ENCODE measurements around the gene PAMR1.

DNA sequence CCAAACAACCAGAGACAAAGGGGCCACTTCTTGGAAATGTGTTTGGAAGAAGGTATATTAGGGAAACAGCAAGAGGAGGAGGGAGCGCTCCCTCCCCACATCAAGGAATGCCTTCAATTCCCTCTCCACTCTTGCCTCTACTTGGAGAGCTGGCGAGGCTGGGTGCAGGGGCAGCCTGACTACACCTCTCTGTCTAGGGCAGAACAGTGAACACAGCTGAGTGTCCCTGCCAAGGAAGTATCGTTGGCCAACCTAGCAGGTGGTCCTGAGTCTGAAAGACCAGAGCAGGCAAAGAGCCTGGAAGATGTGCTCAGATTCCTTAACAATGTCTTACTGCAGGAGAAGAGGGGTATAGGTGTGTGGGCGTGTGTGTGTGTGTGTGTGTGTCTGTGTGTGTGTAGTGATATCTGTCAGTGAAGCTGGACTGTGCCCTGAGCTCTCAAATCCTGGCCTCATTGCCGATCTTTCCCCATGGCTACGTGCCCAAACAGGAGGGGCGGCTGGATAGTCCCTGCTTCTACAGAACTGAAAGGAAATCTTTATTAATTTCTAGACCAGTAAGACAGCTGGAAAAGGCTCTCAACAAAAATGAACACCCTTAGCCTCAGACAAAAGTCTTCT is 46.8 kb downstream of the PAMR1 start:
- TF ChIP-seq, protein P1, sequence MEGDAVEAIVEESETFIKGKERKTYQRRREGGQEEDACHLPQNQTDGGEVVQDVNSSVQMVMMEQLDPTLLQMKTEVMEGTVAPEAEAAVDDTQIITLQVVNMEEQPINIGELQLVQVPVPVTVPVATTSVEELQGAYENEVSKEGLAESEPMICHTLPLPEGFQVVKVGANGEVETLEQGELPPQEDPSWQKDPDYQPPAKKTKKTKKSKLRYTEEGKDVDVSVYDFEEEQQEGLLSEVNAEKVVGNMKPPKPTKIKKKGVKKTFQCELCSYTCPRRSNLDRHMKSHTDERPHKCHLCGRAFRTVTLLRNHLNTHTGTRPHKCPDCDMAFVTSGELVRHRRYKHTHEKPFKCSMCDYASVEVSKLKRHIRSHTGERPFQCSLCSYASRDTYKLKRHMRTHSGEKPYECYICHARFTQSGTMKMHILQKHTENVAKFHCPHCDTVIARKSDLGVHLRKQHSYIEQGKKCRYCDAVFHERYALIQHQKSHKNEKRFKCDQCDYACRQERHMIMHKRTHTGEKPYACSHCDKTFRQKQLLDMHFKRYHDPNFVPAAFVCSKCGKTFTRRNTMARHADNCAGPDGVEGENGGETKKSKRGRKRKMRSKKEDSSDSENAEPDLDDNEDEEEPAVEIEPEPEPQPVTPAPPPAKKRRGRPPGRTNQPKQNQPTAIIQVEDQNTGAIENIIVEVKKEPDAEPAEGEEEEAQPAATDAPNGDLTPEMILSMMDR (IDR thresholded peaks at IDR 0.05): no peak
- TF ChIP-seq POLR2A (IDR thresholded peaks at IDR 0.05): no peak
